Right renal pelvis (tissue), 4 donors: Measurements from ENCODE around the gene DARS2. TPM values are rescaled to one million over a fixed set of nuclear protein-coding genes. Genes with fewer than 3 reads are reported as not detected.

ENCODE experiments used
- DNase-seq, 4 donors: peaks; one replicate each; pipeline ENCODE4 v3.0.0-alpha.2; 2013; ENCODE audit warnings: low read depth in 4 of 4, low spot score in 3 of 4, missing footprints in 1 of 4
- polyA plus RNA-seq, 4 donors: library from polyadenylated mRNA; unstranded; fragments of 120-200 nt; gene quantifications; one replicate each; pipeline ENCODE4 v1.2.1, GENCODE V29; 2013; ENCODE audit not compliant: insufficient read length in 4 of 4

Gene DARS2
- polyA plus RNA-seq, 4 donors = 25.8 to 27.8 (median 27.3) TPM

DNA sequence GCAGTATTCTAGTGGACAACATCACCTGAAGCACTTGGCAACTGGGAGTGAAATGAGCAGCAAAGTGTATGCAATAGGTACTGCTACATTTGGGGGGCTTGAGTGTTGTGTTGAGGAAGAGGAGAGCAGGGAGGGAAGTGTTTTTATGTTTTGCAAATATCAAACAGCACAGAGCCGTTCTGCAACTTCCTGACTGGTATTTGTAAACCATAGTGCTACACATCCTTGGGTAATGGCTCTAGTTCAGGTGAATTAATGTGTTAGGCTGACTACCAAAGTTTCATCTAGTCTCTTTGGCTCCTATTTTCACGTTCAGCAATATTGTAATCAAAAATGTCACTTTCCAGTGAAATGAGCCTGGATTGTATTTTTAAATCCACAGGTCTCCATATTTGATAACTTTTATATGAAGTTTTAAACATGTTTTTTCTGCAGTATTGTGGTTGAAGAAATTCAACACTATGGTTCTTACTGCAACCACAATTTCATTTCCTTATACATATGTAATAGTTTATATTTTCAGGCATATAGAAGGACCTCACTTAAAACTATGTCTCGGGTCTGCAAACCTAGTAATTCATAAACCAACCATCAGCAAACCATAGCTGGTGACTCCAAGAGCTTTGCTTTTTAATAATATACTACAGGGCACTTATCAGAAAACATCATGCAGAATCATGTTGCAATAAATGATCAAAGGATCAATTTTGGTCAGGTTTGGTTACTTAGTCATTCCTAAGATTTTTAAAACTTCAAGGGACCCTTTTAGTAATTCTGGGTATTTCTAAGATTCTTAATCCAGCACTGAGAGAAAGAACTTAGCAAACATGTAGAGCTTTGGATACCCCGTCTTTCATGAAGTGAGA, 62.5 kb downstream of the DARS2 start:
- DNase-seq = no peak

DNA sequence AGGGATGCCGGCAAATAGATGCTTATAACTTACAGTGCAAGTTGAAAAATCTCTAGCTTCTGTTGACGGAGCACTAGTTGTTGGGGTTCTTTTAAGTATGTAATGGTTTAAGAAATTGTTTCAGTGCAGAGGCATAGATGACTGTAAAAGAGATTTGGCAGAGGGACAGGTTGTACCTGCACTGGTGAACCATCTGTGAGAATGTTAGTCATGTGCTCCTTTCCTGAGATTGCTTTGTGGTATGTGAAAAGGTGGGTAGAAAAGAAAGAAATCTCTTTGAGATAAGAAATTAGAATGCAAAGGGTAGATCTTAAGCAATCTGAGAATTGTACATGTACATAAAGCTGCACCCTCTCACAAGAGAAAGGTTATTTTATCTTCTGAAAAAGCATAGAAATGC, 63.2 kb downstream of the DARS2 start:
- DNase-seq = no peak

DNA sequence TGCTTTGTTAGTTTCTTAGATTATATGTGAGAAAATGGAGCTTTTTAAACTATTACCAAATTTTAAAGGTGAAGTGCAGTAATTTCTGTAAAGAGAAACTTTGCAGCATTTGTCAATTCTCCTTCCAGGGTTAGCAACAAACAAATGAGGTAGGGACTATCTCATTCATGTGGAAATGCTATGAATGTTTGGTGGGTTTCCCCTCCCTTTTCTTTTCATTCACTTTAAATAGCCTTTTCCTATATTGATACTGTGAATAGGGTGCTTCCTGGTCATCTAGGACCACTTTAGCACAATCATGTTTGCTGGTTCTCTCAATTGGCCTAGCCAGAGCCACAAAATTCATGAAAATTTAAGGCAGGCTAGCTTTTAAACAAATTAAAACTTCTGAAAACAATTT, 64.3 kb downstream of the DARS2 start:
- no peak for DNase-seq

DNA sequence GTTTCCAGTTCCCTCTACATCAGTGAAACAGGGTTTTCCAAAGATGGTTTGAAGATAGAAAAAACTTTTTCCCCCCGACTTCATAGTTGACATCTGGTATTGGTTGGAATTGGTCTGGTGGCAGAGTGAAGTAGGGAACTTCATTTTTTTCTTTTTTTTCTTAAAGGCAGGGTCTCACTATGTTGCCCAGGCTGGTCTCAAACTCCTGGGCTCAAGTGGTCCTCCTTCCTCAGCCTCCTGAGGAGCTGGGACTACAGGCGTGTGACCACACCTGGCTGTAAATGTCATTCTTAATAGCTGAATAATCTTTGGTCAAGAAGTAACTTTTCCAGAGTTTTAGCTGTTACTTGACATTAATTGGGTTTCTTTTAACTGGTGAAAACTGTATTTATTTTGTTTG, 65.4 kb downstream of the DARS2 start:
- DNase-seq = no peak

DNA sequence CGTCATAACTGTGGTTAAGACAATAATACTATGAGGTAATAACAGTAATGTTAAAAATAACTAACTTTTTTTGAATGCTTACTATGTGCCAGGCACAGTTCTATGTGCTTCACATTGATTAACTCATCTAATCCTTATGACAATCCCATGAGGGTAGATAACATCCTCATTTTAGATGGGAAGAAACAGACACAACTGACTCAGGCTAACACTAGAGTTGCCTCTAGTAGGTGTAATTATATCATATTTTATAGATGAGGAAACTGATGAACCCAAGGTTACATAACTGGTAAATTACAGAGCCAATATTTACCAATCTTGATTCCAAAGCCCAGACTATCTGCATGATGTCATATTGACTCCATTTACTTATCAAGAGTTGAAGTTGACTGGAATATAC, 69.1 kb downstream of the DARS2 start:
- no peak for DNase-seq

DNA sequence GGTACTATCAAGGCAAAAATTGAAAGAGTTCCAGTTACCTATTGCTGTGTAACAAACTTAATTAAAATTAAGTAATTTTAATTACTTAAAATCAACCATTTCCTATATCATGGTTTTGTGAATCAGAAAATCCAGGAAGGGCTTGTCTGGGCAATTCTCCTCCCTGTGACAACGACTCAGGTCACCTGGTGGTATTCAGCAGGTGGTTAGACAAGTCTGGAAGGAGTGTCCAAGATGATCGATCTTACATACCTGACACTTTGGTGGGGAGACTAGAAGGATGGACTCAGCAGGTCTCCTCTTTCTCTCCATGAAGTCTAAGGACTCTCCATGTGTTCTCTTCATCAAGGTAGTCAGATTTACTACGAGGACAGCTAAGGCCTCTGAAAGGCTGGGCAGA, 69.7 kb downstream of the DARS2 start:
- DNase-seq = no peak

DNA sequence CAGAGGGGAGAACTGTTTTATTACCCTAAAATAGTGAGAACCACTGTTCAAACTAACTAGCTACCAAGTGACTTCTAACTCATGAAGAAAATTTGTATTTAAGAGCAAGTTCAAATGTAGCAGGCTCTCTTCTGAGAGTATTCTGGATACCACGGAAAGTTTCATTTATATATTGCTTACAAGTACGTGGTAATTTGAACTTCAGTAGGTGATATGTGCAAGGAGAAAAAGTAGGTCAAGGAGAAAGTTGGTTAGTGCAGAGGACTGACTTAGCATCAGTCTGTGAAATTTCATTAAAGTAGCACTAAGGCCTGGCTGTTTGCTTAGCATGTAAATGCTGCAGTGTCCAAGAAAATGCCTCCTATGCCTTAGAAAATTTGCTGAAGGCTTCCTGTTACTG, 76.0 kb downstream of the DARS2 start:
- DNase-seq = no peak

DNA sequence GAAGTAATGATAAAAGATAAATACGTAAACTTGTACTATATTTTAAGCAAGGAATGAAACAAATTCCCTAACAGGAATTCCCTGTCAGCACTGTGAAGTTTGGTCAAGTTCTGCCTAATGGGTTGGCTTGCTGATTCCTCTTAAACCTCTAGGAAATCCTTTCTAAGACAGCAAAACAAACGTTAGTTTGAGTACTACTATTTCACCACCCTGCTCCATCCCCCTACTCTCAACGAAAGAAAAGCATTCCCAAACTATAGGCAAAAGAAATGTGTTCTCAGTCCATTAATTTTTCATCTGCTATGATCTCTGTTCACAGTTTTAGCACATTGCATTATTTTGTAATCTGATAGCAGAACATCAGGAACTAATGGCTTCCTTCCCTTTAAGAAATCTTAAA, 76.5 kb downstream of the DARS2 start:
- DNase-seq = no peak

DNA sequence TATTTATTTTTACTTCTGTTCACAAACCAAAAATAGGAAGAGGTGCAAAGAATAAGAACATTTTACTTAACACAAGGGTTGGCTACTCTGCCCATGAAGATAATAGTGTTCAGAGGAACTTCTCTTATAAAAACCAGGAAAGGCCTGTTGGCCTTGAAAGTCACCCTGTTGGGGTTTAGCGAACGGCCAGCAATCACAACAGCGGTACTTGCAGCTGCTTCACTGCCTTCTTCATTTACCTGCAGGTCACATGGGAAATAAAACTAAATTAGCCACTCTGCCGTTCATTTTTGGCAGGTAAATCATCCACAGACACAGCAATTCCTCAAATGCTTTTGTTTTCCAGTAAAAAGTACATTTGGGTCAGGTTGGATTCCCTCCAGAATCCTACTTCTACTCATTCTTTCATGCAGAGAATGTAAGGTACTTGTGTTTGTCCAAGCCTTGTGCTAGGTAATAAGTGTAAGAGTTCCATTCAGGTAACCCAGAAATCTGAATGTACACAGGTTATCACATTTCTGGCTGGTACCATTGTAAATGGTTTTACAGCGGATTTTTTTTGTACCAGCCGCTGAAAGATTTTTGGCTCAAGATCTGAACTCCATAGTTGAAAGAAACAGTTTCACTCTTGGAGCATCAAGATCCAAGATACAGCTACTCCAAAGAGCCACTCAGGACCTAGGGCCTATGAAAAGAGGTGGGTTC, 79.5 kb downstream of the DARS2 start:
- no peak for DNase-seq

Other genes with a start within 250 kb of the DARS2 start
- 1 to 10 TPM in 1 of 4 donors, under 1 TPM in 3; 0.14 to 1.1 (median 0.33) TPM for gene SLC9C2, start 221.6 kb upstream of the DARS2 start, polyA plus RNA-seq
- gene TEX50, start 189.3 kb upstream of the DARS2 start, polyA plus RNA-seq = not detected
- gene ANKRD45, start 154.8 kb upstream of the DARS2 start, polyA plus RNA-seq = 1 to 10 TPM; 4.9 to 7.6 (median 6.6) TPM
- 10 to 100 TPM; 20.3 to 25.9 (median 24.7) TPM for gene KLHL20, start 109.7 kb upstream of the DARS2 start, polyA plus RNA-seq
- gene CENPL, start 210 bp downstream of the DARS2 start, polyA plus RNA-seq = 10 to 100 TPM; 10.8 to 12.7 (median 11.4) TPM
- 100 to 1,000 TPM; 567 to 722 (median 597) TPM for gene GAS5, start 43.3 kb downstream of the DARS2 start, polyA plus RNA-seq
- gene ZBTB37, start 43.7 kb downstream of the DARS2 start, polyA plus RNA-seq = 1 to 10 TPM; 7.2 to 9.7 (median 8.1) TPM
- gene SERPINC1, start 92.7 kb downstream of the DARS2 start, polyA plus RNA-seq = under 1 TPM; 0.21 to 0.46 (median 0.33) TPM
- 10 to 100 TPM in 3 of 4 donors, 1 to 10 TPM in 1; 9.5 to 14.3 (median 13.7) TPM for gene RC3H1, start 197.7 kb downstream of the DARS2 start, polyA plus RNA-seq